ENCODE measurements around the gene CTNNA1.
"Not testable (repeated sequence)": the region's sequence is repeated elsewhere in the genome, so short reads cannot be mapped to it uniquely, and the experiment has no call there.

Gene CTNNA1

GRCh38 chr5:138895918-138896317, 142.7 kb downstream of the CTNNA1 start:
- no peak for DNase-seq (ENCODE audit: low read depth in 2 of 3, low spot score in 2 of 3)

GRCh38 chr5:138898299-138898698, 145.1 kb downstream of the CTNNA1 start:
- DNase-seq (ENCODE audit: low read depth in 2 of 3, low spot score in 2 of 3) = no peak

GRCh38 chr5:138898742-138899141, 145.5 kb downstream of the CTNNA1 start:
- DNase-seq (ENCODE audit: low read depth in 2 of 3, low spot score in 2 of 3) = no peak

GRCh38 chr5:138900281-138900965, 147.2 kb downstream of the CTNNA1 start:
- no peak for DNase-seq (ENCODE audit: low read depth in 2 of 3, low spot score in 2 of 3)

GRCh38 chr5:138901716-138902115, 148.5 kb downstream of the CTNNA1 start:
- no peak for DNase-seq (ENCODE audit: low read depth in 2 of 3, low spot score in 2 of 3)

GRCh38 chr5:138903130-138903775, 150.0 kb downstream of the CTNNA1 start:
- DNase-seq (ENCODE audit: low read depth in 2 of 3, low spot score in 2 of 3) = no peak

GRCh38 chr5:138905541-138905940, 152.3 kb downstream of the CTNNA1 start:
- DNase-seq (ENCODE audit: low read depth in 2 of 3, low spot score in 2 of 3) = no peak

- no peak for DNase-seq (ENCODE audit: low read depth in 2 of 3, low spot score in 2 of 3)
Measured at GRCh38 chr5:138909734-138910133, 156.5 kb downstream of the CTNNA1 start.

- DNase-seq (ENCODE audit: low read depth in 2 of 3, low spot score in 2 of 3) = no peak
Measured at GRCh38 chr5:138910546-138911185, 157.4 kb downstream of the CTNNA1 start.

- DNase-seq (ENCODE audit: low read depth in 2 of 3, low spot score in 2 of 3) = no peak
Measured at GRCh38 chr5:138911441-138911840, 158.2 kb downstream of the CTNNA1 start.

- DNase-seq (ENCODE audit: low read depth in 2 of 3, low spot score in 2 of 3) = no peak
Measured at GRCh38 chr5:138912093-138912492, 158.9 kb downstream of the CTNNA1 start.

GRCh38 chr5:138913773-138914172, 160.5 kb downstream of the CTNNA1 start:
- DNase-seq (ENCODE audit: low read depth in 2 of 3, low spot score in 2 of 3) = no peak

GRCh38 chr5:138914338-138914737, 161.1 kb downstream of the CTNNA1 start:
- no peak for DNase-seq (ENCODE audit: low read depth in 2 of 3, low spot score in 2 of 3)

- no peak for DNase-seq (ENCODE audit: low read depth in 2 of 3, low spot score in 2 of 3)
Measured at GRCh38 chr5:138918686-138919085, 165.5 kb downstream of the CTNNA1 start.

GRCh38 chr5:138920181-138920580, 167.0 kb downstream of the CTNNA1 start:
- DNase-seq (ENCODE audit: low read depth in 2 of 3, low spot score in 2 of 3) = no peak

GRCh38 chr5:138921362-138921761, 168.1 kb downstream of the CTNNA1 start:
- DNase-seq (ENCODE audit: low read depth in 2 of 3, low spot score in 2 of 3) = not testable (repeated sequence)

GRCh38 chr5:138922494-138922893, 169.3 kb downstream of the CTNNA1 start:
- no peak for DNase-seq (ENCODE audit: low read depth in 2 of 3, low spot score in 2 of 3)

GRCh38 chr5:138925090-138925635, 171.9 kb downstream of the CTNNA1 start:
- DNase-seq (ENCODE audit: low read depth in 2 of 3, low spot score in 2 of 3) = no peak

GRCh38 chr5:138926257-138926656, 173.0 kb downstream of the CTNNA1 start:
- no peak for DNase-seq (ENCODE audit: low read depth in 2 of 3, low spot score in 2 of 3)

- no peak for DNase-seq (ENCODE audit: low read depth in 2 of 3, low spot score in 2 of 3)
Measured at GRCh38 chr5:138926688-138927448, 173.6 kb downstream of the CTNNA1 start.

- no peak for DNase-seq (ENCODE audit: low read depth in 2 of 3, low spot score in 2 of 3)
Measured at GRCh38 chr5:138927544-138927943, 174.3 kb downstream of the CTNNA1 start.
